LNCaP clone FGC (cell line): Measurements from ENCODE around the gene CRTC1.

Experiments used
- DNase-seq: peaks from one replicate; pipeline ENCODE4 v3.0.0-alpha.2; 2011; ENCODE audit warnings: low read depth
- H3K4me3 ChIP-seq: 2 replicates; pipeline ENCODE4 v1.5.1; 2011; ENCODE audit warnings: mild to moderate bottlenecking, low read depth, low read length, control low read depth
- TF ChIP-seq, protein P1 (sequence below): IDR thresholded peaks from 2 replicates; pipeline ENCODE4 v1.5.1; 2012; ENCODE audit warnings: mild to moderate bottlenecking; ENCODE audit not compliant: control insufficient read depth, insufficient read depth; ENCODE audit errors: extremely low read depth

CRTC1 gene

GRCh38 chr19:18647807-18648206 is 35.7 kb upstream of the CRTC1 start:
- DNase-seq: no peak
- H3K4me3 ChIP-seq: no peak overlapping the region
- TF ChIP-seq, protein P1, sequence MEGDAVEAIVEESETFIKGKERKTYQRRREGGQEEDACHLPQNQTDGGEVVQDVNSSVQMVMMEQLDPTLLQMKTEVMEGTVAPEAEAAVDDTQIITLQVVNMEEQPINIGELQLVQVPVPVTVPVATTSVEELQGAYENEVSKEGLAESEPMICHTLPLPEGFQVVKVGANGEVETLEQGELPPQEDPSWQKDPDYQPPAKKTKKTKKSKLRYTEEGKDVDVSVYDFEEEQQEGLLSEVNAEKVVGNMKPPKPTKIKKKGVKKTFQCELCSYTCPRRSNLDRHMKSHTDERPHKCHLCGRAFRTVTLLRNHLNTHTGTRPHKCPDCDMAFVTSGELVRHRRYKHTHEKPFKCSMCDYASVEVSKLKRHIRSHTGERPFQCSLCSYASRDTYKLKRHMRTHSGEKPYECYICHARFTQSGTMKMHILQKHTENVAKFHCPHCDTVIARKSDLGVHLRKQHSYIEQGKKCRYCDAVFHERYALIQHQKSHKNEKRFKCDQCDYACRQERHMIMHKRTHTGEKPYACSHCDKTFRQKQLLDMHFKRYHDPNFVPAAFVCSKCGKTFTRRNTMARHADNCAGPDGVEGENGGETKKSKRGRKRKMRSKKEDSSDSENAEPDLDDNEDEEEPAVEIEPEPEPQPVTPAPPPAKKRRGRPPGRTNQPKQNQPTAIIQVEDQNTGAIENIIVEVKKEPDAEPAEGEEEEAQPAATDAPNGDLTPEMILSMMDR: no peak

GRCh38 chr19:18648973-18649315 is 34.5 kb upstream of the CRTC1 start:
- TF ChIP-seq, protein P1: no peak
- DNase-seq: no peak
- H3K4me3 ChIP-seq: no peak overlapping the region

DNA sequence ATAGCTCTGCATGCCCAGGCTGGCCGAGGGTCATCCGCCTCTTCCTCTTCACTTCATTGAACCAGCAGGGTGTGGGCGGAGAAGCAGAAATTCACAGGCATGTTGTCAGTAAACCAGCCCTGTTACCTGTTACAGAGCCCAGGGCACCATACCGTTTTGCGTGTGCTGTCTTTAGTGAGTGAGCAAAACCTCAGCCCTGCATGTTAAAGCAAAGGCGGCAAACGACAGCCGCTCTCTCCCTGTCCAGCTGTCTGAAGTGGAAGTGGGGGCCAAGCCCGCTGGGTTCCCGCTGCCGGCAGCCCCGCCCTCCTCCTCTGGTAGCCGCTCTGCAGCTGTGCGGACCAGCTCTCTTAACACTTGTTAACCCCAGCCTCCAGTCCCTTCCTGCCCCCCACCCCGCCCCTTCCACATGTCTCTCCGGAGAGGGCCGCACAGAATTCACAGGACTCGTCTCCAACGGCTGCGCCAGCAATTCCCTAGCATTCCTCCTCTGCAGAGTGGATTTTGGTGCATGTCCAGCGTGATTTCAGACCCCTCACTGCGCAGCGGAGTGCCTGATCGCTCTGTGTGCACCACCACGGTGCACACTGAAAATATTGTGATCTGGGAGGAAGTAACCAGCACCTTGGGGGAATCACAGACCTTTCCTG is 34.0 kb upstream of the CRTC1 start:
- no peak for DNase-seq
- no peak overlapping the region for H3K4me3 ChIP-seq
- TF ChIP-seq, protein P1: no peak

DNA sequence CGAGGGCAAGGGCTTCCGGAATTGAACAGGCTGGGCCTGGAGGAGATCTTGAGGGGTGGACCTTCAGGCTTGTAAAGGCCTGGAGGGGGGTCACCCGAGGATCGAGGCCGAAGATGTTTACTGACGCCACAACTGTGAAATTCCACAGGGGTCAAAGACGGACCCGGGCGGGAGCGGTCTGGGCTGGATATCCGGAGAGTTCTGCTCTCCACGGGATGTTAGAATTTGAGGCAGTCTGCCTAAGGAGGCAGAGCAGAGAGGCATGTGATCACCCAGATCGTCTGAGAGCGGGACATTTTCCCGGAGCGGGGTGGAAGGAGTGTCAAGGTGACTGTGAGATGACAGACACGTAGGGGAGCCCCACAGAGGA is 33.5 kb upstream of the CRTC1 start:
- TF ChIP-seq, protein P1: no peak
- H3K4me3 ChIP-seq: no peak overlapping the region
- DNase-seq: no peak

DNA sequence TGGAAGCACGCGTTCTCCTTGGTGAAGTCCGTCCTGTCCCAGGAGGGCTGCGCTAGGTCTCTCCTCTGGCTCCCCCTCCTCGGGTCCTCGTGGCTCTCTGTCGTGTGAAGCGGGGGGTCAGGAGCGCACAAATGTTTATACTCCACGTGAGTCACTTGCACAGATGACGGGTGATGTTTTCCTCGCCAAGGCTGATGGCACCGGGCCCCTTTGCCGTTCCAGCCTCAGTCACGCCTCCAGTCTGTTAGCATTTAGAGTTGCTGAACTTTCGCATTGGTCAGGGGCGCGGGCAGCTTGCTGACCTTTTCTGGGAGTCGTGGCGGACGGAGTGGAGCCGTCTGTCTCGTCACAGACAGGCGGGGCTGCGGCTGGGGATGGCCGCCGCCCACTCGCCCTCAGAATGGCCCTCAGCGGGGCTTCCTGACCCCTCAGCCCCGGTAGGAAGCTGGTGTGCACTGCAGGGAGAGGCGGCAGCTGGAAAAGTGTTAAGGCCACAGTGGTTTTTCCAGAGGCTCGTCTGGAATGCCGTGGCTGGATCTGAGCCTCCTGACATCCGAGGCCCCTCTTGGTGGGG is 32.9 kb upstream of the CRTC1 start:
- TF ChIP-seq, protein P1: no peak
- H3K4me3 ChIP-seq: no peak overlapping the region
- DNase-seq: no peak

DNA sequence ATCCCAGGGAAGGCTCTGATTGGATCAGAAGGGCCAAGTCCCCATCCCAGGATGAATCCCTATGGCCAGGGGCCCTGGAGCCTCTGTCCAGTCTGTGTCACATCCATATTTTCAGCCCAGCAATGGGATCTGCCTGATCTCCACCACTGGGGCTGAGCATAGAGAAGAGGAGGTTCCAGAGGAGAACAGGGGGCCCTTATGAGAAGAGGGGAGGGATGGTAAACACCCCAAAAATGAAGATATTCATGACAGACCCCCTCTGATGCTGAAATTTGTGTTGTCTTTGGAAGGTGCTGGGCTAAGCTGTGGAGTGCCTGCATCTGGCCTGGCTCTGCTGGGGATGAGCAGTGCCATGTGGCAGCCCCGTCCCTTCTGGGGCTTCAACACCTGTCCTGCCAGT is 32.2 kb upstream of the CRTC1 start:
- DNase-seq: no peak
- H3K4me3 ChIP-seq: no peak overlapping the region
- TF ChIP-seq, protein P1: no peak

DNA sequence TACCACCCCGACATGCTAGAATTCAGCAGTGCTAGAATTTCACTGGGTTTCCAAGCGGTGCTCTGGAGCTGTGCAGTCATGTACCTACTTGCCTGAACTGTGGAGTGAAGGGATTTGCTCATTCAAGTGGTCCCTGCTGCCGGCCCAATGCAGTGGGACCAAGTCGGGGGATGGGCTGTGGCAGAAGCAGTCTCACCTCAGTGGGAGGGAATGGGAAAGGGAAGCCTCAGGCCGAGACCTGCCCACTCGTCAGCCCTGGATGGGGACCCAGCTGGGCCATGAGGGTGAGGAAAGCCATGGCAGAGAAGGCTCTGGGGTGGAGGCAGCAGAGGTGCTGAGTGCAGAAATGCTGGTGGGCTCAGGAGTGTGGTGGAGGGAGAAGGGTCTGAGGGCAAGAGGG is 31.7 kb upstream of the CRTC1 start:
- no peak for DNase-seq
- H3K4me3 ChIP-seq: no peak overlapping the region
- TF ChIP-seq, protein P1: no peak
